GM18502 (cell line): ENCODE results near the gene CCT8.
"Not testable (repeated sequence)": the region's sequence is repeated elsewhere in the genome, so short reads cannot be mapped to it uniquely, and the experiment has no call there.

ENCODE experiments used
- ATAC-seq: cut with Tn5 transposase; IDR thresholded peaks from one replicate; pipeline ENCODE4 v1.9.1; 2021; ENCODE audit warnings: mild to moderate bottlenecking; ENCODE audit not compliant: unreplicated experiment, poor library complexity

CCT8 gene

GRCh38 chr21:29078869-29079767 is 5.7 kb upstream of the CCT8 start:
- peak; percentile 68 for ATAC-seq

DNA sequence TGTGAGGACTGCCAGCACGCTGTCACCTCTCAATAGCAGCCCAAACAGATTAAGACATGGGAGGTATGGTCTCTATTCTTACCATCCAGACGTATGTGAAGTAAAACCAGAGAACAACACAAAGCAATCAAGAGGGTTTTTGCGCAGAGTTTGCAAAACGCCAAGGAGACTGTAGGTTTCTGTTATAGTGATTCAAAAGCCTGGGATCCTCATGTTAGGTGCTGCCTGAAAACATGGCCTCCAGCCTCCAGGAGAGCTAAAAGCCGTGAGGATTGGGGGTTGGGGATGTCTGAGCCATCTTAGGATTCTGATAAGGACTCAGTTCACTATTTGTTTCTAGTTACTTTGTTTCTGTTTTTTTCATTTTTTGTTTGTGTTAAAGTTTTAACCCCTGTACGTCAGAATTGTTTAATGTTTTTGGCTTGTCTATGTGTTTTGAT is 4.2 kb upstream of the CCT8 start:
- ATAC-seq = no peak

GRCh38 chr21:29076731-29077640 is 3.5 kb upstream of the CCT8 start:
- ATAC-seq = not testable (repeated sequence)

- no peak for ATAC-seq
Measured at GRCh38 chr21:29075706-29076466, 2.4 kb upstream of the CCT8 start.

DNA sequence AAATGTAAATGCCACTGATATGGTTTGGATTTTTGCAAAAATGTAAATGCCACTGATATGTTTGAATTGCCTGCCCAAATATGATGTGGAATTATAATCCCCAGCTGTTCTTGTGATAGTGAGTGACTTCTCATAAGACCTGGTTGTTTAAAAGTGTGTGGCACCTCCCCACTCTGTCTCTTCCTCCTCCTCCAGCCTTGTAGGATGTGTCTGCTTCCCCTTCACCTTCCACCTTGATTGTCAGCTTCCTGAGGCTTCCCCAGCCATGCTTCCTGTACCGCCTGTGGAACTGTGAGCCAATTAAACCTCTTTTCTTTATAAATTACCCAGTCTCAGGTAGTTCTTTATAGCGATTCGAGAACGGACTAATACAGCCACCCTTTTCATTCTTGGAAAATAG is 1.3 kb upstream of the CCT8 start:
- no peak for ATAC-seq

GRCh38 chr21:29074007-29074376 is 544 bp upstream of the CCT8 start:
- peak; percentile 29 for ATAC-seq

GRCh38 chr21:29072873-29073221 is 601 bp downstream of the CCT8 start:
- no peak for ATAC-seq

GRCh38 chr21:29064850-29065481 is 8.5 kb downstream of the CCT8 start:
- ATAC-seq = peak; percentile 98

- ATAC-seq = no peak
Measured at GRCh38 chr21:29056538-29057050, 16.9 kb downstream of the CCT8 start.

DNA sequence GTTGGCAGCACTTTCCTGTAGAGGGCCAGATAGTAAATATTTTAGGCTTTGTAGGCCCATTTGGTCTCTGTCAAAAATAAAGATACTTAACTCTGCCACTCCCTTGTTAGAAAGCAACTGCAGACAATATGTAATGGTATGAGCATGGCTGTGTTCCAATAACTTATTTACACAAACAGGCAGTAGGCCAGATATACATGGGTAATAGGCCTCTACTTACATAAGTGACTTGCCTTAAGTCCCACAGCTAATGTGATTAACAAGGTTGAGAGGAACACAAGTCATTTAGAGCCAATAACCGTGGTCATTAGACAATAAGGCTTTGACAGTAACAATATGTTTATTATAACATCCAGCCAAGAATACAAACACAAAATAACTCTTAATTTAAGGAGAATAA is 17.4 kb downstream of the CCT8 start:
- no peak for ATAC-seq

- no peak for ATAC-seq
Measured at GRCh38 chr21:29055080-29055479, 18.4 kb downstream of the CCT8 start.

DNA sequence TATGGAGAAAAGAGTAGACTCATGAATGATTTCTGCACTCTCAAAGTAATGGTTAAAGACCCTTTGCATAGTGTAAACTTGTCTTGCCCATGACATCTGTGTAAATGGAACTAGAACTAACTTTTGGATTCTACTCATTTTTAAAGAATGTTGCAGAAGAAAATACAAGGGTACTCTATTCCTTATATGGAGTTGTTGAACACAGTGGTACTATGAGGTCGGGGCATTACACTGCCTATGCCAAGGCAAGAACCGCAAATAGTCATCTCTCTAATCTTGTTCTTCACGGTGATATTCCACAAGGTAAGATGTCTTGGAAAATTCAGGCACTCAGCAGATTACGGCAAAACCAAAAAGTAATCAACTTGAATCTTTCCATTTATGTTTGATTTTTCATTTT is 19.8 kb downstream of the CCT8 start:
- ATAC-seq = no peak

- no peak for ATAC-seq
Measured at GRCh38 chr21:29053011-29053553, 20.4 kb downstream of the CCT8 start.

GRCh38 chr21:29052224-29052623 is 21.2 kb downstream of the CCT8 start:
- ATAC-seq = no peak

DNA sequence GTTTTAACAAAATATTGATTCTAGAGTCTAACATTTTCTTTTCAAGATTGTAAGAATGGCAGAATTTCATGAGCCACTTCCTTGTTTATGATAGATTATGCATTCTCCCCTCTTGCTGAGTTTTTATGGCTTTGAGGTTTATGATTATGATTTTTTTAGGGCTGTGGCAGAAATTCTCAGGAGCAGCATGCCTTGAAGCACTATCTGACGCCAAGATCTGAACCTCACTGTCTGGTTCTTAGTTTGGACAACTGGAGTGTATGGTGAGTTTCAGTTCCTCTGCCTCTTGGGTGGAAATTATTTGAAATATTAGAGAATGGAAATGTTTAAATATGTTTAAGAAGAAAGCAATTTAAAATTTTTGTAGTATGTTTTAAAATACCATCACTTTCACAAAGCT is 38.8 kb downstream of the CCT8 start:
- ATAC-seq = no peak

GRCh38 chr21:29033871-29034270 is 39.6 kb downstream of the CCT8 start:
- no peak for ATAC-seq

DNA sequence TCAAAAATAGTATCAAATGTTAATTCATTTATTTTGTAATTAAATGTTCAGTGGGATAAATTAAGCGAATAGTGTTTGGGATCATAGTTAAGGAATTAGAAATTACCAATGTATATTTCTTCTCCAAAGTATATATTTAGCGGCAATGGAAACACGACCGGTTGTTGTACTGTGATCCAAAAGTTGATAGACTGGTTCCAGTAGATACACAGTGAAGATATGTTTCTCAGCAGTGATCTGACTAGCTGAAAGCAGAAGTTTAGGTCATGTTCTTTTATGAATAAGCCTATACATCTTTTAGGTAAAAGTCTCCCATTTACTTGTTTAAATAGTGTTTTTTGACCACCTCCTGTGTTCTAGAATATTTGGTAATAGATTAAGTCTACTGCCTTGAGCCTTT is 40.1 kb downstream of the CCT8 start:
- no peak for ATAC-seq

- ATAC-seq = no peak
Measured at GRCh38 chr21:29030909-29031308, 42.5 kb downstream of the CCT8 start.

DNA sequence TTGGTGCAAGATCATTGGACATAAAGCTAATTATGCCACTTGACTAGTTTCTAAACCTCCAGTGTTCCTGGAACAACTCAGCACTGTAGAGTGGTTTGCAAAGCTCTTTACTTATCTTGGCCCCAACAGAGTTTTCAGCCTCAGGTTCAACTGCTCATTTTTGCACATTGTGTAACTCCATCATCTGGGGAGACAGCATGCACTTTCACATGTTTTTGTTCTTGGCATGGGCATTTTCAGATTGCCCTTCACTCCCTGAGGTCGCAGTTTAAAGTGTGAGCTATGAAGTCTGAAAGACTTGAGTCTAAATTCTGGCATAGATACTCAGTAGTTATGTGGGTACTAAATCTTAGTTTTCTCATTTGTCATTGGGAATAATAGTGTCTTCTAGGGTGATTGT is 43.9 kb downstream of the CCT8 start:
- ATAC-seq = no peak

GRCh38 chr21:29025328-29025713 is 48.1 kb downstream of the CCT8 start:
- ATAC-seq = no peak
